Cortex of kidney (tissue), 1 donor: ENCODE measurements around the gene MRPS18B.
"Not testable (repeated sequence)": the region's sequence is repeated elsewhere in the genome, so short reads cannot be mapped to it uniquely, and the experiment has no call there.

Experiments used
- DNase-seq: peaks from one replicate; lab custom pipeline; 2025; lab: John Stamatoyannopoulos, UW

The MRPS18B gene

DNA sequence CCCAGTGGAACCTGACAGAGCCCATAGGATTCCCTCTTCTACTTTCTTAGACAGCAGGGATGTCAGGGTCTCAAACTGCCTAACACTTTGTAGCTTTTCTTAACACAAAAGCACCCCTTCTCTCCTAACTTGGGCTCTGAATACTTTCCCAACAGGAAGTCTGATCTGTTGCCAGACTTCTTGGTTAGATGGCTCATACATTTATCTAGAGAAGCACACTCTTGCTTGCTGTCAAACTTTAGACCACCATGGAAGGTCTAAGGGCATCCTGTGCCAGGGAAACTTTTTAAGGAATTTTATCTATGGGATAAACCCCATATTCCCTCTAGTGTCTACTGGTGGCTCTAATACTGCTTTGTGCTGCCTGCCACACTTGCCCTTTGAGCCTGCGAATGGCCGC lies 26.0 kb downstream of the MRPS18B start:
- no peak for DNase-seq

DNA sequence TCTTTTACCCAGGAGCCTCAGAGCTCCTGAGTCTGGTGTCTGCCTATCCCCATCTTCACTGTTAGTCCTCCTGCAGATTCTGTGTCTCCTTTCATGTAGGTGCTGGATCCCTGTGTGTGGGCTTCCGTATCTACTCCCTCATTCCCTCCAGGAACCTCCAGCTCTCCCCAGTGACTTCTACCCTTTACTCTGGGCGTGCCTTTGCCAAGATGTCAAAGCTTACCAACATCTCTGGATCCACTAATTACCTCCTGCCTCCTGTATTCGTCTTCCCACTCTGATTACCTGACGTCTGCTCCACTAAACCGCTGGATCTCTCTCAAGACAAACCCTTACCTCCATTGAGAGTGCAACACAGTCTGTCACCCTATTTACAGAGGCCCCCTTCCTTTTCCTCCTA lies 27.1 kb downstream of the MRPS18B start:
- DNase-seq: no peak

DNA sequence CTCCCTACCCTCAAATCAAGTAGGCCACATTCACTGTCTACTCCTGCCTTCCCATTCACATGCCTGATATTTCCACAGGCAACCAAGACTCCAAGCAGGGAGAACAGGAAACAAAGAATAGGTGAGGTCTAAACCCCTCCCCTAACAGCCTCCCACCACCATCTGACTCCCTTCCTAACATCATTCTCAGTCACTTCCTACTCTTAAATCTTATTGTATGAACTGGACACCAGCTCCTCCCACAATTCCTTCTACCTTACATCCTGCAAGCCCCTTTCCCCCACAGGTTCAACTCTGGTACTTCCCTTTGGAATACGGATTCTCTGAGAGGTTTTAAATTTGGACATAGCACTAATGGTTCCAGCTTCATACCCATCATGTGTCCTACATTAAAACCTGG lies 28.3 kb downstream of the MRPS18B start:
- no peak for DNase-seq

DNA sequence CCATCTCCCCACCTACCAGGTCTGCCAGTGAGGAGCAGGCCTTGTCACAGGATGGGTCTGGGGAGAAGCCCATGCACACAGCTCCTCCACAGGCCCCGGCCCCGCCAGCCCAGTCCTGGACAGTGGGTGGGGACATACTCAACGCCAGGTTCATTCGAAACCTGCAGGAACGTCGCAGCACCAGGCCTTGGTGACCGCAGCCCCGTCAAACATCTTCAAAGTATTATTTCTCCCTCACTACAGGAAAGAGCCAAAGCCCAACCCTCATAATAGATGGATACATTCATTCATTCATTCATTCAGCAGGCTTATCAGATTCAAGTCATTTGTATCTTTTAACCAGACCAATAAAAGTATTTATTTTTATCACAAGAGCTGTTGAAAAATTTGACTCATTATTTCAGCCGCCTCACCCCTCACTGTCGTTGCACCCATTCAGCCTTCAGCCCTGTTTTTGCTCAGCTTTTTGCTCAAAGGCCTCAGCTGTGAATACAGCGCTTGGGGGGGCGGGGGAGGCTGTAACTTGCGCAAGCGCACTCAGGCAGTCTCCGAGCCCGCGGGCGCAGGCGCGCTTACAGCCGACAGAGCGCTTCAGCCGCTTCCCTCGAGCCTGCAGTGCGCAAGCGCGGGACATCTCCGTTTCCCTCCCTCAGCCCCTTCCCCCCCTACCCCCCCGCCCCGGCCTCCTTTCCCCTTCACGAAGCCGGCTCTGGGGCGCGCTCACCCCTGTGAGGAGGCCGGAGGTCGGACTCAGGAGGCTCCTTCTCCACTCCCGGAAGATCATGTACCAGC lies 29.0 kb downstream of the MRPS18B start, which contains the start of gene C6orf136:
Gene C6orf136 (plus strand): TSS at position 684 of the 792 bp plus-strand sequence. CDS start 99 bp downstream, at position 783.
- no peak for DNase-seq

DNA sequence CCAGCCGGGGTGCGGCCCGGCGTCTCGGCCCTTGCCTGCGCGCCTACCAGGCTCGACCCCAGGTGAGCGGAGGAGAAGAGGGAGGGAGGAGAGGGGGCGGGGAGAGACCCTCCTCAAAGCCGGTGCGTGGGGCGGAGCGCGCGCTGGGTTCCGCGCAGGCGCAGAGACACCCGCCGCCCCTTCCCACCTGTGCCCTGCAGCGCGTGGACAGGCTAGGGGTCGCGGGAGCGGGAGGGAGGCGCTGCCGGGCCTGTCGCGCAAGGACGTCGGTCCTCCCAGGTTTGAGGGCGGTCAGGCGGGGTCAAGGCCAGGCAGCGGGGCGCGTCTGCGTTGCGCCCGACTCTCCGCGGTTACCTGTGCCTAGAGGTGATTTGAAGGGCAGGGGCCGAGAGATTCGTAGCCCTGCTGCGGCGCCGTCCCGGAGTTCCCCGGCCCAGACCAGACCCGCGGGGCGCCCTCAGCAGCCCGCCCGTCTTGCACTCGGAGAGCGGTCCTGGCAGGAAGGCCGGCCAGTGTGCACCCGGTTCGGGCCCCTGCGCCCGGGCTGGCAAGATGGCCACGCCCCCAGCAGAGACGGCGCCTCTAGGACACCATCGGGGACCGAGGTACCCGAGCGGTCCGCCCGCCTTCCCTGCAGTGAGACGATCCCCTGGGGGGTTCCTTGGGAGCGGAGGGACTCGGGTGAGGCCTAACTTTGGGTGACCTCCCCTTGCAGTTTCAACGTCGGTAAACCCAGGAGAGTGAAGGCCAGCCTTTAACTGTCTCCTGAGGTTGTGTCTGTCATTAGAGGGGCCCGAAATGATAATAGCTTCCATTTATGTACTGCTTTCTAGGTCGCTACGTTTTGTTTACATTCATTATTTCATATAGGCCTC lies 29.8 kb downstream of the MRPS18B start:
- DNase-seq: no peak

DNA sequence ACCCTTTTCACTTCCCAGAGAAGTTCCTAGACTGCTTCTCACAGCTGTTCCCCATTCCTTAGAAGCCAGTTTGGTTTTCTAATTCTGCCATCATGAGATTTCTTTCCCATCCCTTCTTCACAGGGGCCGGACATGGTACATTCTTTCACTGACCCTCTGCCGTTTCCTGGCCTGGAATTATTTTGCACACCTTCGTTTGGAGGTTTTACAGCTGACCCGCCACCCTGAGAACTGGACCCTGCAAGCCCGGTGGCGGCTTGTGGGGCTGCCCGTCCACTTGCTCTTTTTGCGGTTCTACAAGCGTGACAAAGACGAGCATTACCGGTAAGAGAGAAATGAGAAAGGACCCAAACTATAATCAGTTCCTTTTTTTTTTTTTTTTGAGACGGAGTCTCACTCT lies 33.5 kb downstream of the MRPS18B start:
- no peak for DNase-seq

DNA sequence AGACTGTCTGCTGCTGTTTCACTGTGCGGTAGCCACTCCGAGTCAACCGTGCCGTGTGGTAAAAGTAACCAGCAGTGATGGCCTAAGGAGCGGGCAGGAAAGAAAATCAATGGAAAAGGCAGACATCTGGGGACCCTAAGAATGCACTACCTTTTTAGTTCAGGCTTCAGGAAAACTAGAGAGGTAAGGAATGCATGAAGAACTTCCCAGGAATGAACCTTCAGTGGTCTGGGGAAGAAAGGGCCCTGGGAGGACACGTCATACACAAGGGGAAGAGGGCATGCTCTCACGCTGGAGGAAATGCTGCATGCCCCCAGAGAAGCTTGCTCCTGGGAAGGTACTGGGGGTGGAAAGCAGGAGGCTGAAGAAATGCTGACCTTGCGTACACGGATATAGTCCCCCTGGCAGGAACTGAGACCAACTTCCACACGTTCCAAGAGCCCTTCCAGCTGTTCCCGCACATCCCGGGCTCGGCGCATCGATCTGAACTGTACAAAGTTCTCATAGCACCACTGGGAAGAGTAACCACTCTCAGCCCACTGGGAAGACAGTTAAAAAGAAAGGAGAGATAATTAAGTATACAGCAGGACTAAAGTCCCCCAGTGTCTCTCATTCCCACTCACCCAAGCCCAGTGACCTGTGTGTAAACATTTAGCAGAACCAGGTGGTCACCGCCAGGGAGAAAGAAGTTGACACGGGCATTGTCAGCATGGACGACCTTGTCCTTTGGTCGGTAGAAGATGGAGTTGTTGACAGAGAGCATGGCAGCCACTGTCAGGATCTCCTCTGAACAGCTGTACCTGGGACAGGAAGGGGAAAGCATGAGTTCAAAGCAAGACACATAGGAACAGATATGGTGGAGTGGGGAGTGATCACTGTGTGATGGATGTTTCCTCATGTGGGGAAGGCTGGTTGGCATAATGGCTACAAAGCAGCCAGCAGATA lies 37.4 kb downstream of the MRPS18B start:
- no peak for DNase-seq

DNA sequence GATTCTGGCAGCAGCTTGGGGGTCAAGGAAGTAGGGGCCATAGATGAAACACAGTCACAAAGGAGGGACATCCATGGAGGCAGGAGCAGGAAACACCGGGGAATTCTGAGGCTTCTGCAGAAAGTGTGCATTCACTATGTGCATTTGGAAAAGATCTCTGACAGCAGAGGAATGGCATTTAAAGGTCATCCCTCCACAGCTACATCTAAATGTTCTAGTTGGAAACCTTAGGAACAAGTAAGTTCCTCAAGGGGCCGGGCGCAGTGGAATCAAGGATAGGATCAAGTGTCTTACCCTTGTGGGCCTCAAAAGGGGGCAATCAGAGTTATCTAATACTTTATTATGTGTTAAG lies 38.1 kb downstream of the MRPS18B start:
- no peak for DNase-seq

DNA sequence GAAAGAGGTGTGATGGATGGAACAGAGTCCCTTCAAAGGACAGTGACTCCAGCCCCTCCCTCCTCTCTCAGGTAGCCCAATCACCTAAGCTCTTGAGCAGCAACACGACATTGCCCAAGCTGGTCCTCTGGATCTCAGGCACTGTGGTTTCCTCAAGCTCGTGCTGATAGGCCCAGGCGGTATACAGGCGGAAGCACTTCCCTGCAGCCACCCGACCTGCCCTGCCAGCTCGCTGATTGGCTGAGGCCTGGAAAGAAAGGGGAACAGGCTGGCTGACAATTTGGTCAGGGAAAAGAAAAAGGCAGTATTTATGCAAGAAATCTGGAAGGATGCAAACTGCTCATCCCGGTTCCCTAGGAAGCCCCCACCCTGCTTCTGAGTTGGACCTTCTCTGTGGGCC lies 38.9 kb downstream of the MRPS18B start:
- no peak for DNase-seq

DNA sequence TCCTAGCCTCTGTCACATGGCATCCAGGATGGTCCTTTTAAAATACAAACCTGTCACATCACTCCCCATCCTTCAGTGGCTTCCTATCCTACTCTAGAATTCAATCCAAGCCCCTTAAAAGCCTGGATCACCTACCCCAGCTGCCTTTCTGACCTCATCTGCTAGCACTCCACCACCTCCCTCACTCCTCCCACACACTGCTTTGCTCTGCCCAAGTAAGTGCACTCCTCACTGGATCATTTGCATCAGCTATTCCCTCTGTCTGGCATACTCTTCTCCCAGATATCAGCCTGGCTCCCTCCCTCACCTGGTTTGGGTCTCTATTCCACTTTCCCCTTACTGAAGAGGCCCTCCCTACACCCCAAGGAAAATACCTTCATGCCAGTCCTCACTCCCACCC lies 39.8 kb downstream of the MRPS18B start:
- DNase-seq: no peak

DNA sequence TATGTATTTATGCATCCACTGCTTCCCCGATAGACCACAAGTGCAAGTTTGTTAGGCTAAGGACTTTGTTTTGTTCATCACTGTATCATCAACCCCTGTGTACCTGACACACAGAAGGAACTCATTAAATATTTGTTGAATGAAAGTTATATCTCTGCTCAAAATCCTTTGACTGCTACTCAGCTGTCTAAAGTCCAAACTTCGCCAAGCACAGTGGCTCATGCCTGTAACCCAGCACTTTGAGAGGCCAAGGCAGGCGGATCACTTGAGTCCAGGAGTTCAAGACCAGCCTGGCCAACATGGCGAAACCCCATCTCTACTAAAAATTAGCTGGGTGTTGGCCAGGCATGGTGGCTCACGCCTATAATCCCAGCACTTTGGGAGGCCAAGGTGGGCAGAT lies 40.3 kb downstream of the MRPS18B start:
- not testable (repeated sequence) for DNase-seq

DNA sequence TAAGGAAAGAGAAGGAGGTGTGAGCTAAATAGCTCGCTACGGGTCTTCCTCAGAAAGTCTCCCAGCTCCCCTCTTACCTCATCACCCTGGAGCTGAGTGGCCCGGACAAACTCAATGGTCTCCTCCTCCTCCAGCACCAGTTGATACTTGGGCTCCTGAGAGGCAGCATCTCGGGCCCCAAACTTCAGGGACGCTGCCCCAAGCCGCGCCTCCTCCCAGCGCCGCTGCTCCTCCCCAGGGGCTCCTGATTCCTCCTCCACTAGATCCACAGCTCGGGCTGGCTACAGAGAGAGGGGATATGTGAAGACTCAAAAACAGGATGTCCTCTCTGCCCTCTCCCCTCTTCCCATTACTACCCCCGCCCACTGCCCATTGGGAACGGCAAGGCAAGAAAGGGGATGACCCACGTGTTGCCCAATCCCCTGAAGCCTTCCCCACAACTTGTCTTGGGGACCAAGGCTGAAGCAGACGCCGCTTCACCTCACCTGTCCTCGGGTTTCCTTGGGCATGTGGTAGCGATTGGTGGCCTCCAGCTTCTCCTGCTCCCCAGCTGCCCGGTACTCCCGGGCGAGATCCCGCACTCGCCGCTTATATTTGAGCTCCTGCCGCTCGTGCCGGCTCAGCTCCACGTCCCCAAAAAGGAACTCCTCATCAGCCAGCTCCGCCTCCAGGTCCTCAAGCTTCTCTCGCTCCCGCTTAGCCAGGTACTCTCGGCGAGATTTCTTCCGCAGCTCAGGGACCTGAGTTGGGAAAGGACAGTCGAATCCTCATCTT lies 47.5 kb downstream of the MRPS18B start:
- no peak for DNase-seq

DNA sequence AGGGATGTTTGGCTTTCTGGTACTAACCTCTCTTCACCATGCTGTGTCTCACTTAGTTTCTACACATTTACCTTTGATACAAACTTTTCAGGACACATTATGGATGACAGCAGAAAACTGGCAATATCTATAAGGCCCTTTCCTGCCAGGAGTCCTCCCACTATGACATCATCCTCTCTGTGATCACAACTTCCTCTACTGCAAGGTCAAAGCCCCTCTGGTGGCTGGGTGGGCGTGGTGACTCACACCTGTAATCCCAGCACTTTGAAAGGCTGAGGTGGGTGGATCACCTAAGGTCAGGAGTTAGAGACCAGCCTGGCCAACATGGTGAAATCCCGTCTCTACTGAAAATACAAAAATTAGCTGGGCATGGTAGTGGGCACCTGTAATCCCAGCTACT lies 48.7 kb downstream of the MRPS18B start:
- DNase-seq: not testable (repeated sequence)

DNA sequence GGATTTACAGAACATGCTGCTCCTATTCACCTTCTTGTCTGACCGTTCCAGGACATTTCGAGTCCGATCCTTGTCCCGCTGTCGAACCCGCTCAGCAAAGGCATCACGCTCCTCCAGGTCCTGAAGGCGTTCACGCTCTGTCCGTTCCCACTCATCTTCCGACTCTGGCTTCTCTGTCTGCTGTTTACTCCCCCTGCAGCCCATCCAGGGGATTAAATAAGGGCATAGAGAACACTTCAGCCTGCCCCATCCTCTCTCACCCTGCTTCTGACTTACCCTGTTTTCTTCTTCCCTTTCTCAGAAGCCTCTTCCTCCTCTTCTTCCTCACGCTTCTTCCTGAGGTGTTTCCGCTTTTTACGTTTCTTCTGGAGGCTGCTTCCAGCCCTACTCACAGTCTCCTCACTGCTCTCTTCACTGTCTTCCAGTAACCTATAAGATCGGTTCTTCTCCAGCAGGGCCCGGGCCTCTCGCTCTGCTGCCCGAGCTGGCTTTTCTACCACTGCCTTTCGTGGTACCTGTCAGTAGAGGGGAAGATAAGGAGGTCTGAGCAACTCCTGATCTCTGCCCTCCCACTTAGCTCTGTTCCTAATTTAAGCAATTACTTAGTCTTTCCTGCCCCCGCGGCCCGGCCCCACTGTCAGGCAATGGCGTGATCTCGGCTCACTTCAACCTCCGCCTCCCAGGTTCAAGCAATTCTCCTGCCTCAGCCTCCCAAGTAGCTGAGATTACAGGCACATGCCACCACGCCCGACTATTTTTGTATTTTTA lies 53.3 kb downstream of the MRPS18B start:
- no peak for DNase-seq

DNA sequence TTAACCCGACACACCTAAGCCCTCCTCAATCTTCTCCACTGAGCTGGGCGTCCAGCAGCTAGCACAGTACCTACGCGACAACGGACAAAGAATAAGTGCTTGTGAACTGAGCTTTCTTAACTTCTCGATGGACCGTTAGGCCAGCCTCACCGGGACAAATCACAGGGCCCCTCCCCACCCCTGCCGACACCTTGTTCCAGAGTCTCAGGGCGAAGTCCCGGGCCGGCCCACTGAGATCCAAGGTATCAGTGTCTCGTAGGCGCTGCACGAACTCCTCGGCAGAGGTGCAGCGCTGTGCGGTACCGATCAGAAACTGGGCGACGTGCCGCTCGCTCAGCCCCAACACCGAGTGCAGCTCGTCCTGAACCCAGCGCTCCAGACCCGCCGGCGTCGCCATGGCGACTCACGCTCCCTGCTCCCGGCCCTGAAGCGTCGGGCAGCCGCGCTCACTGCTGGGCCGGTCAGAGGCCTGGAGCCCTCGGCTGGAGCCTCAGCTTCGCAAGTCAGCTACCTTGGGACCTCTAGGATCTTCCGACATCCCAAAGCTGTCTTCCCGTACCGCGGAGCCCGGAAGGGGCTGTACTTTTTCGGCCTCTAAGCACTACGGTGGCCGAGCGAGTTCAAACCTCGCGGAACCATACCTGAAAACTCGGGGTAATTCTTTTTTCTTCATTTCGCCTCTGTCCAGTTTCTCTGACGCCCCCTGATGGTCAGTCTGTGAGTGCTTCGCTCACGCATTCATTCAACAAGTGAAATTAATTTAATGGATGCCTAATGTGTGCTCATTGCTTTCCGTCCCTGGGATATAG lies 55.0 kb downstream of the MRPS18B start, which contains the start of gene DHX16:
Gene DHX16 (minus strand): TSS at position 562 of the 809 bp plus-strand sequence. CDS start 165 bp downstream, at position 397.
- DNase-seq: no peak
